Mononuclear cell (primary cell): ENCODE data around the gene RASA4B. TPM values are rescaled to one million over a fixed set of nuclear protein-coding genes. Genes with fewer than 3 reads are reported as not detected.
"Not testable (repeated sequence)": the region's sequence is repeated elsewhere in the genome, so short reads cannot be mapped to it uniquely, and the experiment has no call there.

Source experiments
- H3K27me3 ChIP-seq: 2 replicates; pipeline ENCODE4 v1.6.0; 2011; ENCODE audit warnings: low read length, control low read depth; ENCODE audit not compliant: insufficient read depth
- H3K4me1 ChIP-seq: 2 replicates; pipeline ENCODE4 v1.5.1; 2011; ENCODE audit warnings: mild to moderate bottlenecking, low read length, control low read depth; ENCODE audit not compliant: insufficient read depth
- H3K4me3 ChIP-seq: 2 replicates; pipeline ENCODE4 v1.5.1; 2011; ENCODE audit warnings: mild to moderate bottlenecking, low read length, moderate library complexity
- H3K9me3 ChIP-seq: 2 replicates; pipeline ENCODE4 v1.5.1; 2011; ENCODE audit warnings: low read depth, mild to moderate bottlenecking, control low read depth, low read length
- total RNA-seq: library from RNA; depleted of rRNA; stranded (reverse); fragments of >200 nt; gene quantifications from one replicate; pipeline ENCODE4 v1.2.3, GENCODE V29; 2012

Gene RASA4B
- total RNA-seq, 1 donor = 9.3 TPM

DNA sequence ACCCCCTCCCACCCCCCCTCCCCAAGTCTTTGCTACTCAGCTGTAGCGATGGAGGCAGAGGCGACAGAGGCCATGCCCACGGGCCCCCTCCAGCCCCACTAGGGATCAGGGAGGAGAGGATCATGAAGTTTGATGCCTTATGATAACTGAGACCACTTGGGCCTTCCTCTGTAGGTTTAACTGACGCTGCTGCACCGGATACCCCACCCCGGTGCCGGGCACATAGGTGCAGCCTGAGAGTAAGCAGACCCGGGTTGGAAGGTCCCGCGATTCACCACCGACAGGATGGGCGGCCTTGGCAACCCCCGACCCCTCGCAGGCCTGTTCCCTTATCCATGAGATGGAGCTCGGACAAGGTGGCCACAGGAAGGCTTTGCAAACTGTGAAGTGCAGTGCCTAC lies 23.6 kb downstream of the RASA4B start:
- peak overlapping the region; percentile 22 for H3K4me3 ChIP-seq
- H3K4me1 ChIP-seq, H3K27me3 ChIP-seq, H3K9me3 ChIP-seq: not testable (repeated sequence)

DNA sequence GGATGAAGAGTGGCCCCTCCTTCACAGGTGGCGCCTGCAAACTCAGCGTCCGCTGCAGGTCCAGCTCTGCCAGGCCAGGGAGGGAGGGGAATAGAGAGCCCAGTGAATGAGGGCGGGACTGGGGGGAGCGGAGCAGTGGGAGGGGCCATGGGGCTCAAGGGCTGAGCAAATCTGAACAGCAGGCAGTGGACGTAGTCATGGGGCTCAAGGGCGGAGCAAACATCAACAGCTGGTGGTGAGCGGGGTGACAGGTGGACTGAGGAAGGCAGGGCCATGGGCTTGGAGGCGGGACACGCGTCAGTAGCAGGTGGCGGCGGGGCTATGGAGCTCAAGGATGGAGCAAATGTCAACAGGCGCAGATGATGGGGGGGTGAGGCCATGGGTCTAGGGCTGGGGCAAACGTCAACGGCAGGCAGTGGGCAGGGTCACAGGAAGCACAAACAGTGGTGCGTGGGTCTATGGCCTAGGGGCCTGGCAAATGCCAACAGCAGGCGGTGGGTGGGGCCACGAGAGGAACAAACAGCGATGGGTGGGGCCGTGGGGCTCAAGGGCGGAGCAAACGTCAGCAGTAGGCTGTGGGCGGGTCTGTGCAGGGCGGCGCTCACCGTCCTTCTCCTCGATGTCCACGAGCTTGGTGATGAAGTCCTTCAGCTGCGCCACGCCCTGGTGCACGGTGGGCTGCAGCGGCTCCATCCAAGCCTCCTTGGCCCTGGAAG lies 24.2 kb downstream of the RASA4B start:
- H3K4me3 ChIP-seq, H3K27me3 ChIP-seq, H3K9me3 ChIP-seq, H3K4me1 ChIP-seq: not testable (repeated sequence)

DNA sequence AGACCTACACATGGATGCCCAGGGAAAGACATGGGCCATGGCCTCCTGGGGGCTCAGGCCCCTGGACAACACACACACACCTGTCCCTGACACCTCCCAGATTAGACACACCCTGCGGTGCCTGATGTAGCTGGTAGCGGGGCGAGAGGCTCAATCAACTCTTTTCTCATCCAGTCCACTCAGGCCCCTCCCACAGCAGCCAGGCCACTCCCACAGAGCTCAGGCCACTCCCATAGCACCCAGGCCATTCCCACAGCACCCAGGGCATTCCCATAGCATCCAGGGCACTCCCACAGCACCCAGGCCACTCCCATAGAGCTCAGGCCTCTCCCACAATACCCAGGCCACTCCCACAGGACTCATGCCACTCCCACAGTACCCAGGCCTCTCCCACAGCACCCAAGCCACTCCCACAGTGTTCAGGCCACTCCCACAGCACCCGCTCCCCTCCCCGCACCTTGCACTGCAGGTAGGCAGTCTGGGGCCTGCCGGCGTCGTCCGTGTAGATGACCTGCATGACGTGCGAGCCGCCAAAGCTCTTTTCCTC lies 27.0 kb downstream of the RASA4B start:
- H3K4me1 ChIP-seq, H3K9me3 ChIP-seq, H3K4me3 ChIP-seq, H3K27me3 ChIP-seq: not testable (repeated sequence)

DNA sequence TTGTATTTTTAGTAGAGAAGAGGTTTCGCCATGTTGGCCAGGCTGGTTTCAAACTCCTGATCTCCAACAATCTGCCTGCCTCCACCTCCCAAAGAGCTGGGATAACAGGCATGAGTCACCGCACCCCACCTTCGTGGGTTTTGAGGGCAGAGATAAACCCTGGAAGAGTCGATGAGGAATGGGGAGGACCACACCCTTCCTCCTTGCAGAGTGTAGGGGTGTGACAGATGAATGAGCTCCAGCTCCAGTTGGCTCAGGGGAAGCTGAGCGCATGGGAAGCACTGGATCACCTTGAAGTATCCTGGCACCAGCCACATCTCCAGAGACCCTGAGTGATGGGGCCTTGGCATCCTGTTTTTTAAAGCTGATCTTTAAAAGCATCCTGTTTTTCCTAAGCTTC lies 33.3 kb downstream of the RASA4B start:
- H3K4me1 ChIP-seq, H3K4me3 ChIP-seq, H3K27me3 ChIP-seq, H3K9me3 ChIP-seq: not testable (repeated sequence)

DNA sequence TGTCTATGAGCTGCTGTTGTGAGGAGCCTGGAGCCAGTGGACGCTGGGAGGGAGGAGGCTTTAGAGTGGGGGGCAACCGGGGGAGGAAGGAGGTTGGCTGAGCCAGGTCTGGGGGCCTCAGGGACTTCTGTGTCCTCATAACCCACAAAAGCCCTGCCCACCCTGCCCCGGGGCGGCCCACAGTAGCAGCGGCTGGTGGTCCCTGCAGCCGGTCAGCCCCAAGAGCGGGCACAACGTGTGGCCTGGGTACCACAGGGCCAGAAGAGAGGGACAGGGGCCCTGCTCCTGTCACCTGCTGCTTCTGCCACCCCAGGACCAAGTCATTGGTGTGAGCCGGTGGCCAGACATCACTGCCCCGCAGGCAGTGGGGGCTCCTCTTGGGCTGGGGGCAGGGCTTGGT lies 35.6 kb downstream of the RASA4B start:
- not testable (repeated sequence) for H3K4me3 ChIP-seq, H3K4me1 ChIP-seq, H3K27me3 ChIP-seq, H3K9me3 ChIP-seq

DNA sequence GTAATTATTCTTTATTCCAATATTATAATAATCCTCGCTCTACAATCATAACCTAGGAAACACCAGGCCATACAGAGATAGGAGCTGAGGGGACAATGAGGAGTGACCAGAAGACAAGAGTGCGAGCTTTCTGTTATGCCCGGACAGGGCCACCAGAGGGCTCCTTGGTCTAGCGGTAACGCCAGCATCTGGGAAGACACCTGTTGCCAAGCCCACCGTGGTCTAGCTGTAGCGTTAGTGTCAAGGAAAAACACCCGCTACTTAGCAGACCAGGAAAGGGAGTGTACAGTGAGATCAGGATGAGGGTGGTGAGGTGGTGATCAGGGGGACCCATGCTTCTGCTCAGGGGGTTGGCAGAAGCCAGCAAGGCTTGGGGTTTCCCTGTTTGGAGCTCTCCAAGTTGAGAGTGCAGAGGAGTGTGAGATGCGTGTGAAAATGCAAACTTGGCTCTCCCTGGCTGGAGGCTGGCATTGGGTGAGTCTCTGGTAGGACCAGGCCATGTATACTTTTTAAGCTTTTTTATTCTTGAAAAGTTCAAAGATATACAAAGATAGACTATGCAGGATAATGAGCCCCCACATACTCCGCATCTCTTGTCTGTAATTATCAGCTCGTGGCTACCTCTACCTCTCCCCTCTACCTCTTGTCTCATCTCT lies 37.5 kb downstream of the RASA4B start:
- not testable (repeated sequence) for H3K9me3 ChIP-seq, H3K4me3 ChIP-seq, H3K27me3 ChIP-seq, H3K4me1 ChIP-seq

DNA sequence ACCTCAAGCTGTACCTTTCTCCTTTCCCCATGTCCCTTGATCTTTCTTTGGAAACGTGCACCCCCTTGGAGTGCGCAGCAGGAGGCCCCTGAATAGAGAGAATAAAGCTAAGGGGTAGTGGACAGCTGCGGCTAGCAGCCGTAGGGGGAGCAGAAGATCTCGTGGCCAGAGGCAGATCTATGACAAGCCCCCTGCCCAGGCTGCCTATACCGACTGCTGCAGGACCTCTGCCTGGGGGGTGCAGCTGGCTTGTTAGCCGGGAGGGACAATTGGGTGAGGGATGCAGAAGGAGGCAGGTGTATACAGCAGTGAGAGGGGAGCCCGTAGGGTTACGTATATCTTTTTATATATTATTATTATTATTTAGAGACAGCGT lies 38.4 kb downstream of the RASA4B start:
- not testable (repeated sequence) for H3K9me3 ChIP-seq, H3K4me1 ChIP-seq, H3K4me3 ChIP-seq, H3K27me3 ChIP-seq

DNA sequence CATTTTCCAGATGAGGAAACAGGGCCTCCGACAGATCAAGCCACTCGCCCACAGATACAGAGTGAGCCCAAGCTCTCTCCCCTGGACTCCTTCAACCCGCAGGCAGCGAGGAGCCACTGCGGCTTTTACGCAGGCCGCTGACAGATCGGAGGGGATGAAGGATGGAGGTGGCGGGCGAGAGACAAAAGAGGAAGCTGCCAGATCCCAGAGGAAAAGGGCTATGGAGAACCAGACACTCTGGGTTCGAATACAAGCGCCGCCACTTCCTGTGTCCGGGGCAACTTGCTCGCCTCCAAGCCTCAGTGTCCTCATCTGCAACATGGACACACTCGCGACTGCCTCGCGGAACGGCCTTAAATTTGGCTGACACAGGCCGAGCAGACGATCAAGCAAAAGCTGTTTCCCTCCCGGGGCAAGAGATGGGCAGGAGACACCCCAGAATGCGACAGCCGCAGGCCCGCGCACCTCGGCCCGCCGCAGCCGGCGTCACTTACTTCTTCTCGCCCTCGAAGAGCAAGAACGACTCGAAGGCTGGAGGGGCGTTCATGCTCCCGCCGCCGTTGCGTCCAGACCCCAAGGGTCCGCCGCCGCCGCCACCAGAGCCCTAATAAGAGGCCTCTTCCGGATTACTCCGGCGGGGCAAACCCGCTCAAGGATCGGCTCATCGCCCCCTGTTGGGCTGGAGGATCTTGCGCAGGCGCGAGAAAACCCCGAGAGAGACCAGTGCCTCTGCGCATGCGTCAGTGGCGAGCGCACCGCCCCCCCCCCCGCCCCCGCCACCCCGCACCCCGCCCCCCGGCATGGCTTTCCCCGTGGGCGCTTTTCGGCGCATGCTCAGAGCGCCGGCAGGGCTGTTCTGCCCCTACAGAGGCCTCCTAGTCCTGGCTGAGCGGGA lies 39.0 kb downstream of the RASA4B start, which contains the start of gene POLR2J:
TSS of gene POLR2J (minus strand) at position 609 of the 895 bp plus-strand sequence. CDS start at position 547, 62 bp downstream.
- peak within 1 kb of the TSS; percentile 36 for H3K4me3 ChIP-seq

DNA sequence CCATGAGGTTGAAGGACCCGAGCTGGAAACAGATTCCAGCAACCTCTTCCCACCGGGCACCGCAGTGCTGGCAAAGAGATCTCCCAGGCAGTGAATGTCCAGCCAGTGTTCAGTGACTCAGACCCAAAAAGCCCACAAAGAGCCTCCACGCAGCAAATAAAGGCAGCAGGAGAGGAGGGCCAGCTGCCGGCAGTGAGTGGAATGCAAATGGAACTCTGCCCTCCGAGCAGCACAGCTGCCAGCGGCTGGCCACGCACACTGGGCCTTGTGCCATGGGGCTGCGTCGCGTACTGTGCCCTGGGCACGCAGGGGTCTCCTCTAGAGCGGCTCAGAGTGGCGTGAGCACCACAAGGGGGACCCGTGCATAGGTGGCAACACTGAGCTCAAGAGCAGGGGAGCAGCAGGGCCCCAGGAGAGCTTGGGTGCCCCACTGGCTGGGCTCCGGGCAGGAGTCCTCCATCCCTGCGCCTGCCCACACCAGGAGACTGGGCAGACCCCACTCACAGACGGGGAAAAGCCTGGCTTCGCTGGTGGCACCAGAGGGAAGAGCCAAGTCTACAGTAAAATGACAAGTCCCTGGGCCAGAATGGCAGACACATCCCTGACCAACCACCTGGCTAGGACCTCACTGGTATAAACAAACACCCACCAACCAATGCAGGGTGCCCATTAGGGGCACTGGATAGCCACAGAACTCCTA lies 42.7 kb downstream of the RASA4B start:
- not testable (repeated sequence) for H3K9me3 ChIP-seq, H3K27me3 ChIP-seq, H3K4me1 ChIP-seq, H3K4me3 ChIP-seq

More for the DNA sequence above, 39.0 kb downstream of the RASA4B start, which contains the start of gene POLR2J:
- H3K27me3 ChIP-seq, H3K9me3 ChIP-seq, H3K4me1 ChIP-seq: not testable (repeated sequence)

DNA sequence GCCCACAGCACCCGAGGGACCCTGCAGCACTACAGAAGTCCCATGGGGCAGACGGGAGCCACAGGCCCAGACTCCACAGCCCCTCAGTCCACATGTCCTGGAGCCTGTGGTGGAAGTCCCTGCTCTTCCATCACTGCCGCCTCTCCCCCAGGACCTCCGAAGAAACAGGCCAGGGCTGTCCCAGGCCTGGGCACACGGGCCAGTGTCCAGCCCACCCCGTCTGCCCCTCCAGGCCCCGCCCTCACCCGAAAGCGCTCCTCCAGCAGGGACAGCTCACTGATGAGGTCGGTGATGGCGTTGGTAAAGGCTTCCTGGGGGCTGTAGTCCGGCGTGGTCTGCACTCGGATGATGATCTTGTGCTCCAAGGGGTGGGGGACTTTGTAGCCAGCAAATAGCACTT lies 43.5 kb downstream of the RASA4B start:
- H3K4me3 ChIP-seq, H3K27me3 ChIP-seq, H3K9me3 ChIP-seq, H3K4me1 ChIP-seq: not testable (repeated sequence)

DNA sequence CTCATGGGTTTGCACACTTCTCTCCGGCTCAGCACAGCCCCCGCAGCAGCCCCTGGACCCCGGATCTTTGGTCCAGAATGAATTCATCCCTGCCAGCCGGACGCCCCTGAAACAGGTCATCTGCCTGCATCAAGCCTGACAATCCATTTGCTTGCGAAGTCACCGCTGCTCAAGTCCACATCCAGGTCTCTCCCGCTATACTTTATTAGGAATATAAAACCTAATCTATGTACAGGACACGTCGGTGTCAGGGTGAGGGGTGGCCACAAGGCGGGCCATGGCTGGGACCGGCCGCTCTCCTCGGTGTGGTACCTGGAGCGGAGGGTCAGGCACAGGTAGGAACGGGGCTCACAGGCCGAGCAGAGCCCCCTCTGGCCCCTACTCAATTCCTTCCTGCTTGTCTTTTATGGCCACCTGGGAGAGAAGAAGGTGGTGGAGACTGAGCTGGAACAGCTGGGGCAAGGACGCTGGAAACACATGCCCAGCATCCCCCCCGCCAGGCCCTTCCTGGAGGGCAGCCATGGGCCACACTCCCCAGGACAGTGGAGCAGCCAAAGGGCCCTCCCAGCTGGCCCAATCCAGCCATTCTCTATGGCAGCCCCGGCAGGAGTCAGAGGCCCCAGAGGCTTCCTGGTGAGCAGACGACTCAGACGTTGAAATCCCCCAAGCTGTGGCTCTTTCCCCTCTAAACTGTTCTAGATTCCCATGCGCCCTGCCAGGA lies 44.1 kb downstream of the RASA4B start:
- Histone ChIP-seq H3K4me3 (no peak overlapping the region), H3K4me1 (no peaks in the 10 kb centered on the region), H3K27me3 (no peaks in the 10 kb centered on the region), H3K9me3 (no peaks in the 10 kb centered on the region)

DNA sequence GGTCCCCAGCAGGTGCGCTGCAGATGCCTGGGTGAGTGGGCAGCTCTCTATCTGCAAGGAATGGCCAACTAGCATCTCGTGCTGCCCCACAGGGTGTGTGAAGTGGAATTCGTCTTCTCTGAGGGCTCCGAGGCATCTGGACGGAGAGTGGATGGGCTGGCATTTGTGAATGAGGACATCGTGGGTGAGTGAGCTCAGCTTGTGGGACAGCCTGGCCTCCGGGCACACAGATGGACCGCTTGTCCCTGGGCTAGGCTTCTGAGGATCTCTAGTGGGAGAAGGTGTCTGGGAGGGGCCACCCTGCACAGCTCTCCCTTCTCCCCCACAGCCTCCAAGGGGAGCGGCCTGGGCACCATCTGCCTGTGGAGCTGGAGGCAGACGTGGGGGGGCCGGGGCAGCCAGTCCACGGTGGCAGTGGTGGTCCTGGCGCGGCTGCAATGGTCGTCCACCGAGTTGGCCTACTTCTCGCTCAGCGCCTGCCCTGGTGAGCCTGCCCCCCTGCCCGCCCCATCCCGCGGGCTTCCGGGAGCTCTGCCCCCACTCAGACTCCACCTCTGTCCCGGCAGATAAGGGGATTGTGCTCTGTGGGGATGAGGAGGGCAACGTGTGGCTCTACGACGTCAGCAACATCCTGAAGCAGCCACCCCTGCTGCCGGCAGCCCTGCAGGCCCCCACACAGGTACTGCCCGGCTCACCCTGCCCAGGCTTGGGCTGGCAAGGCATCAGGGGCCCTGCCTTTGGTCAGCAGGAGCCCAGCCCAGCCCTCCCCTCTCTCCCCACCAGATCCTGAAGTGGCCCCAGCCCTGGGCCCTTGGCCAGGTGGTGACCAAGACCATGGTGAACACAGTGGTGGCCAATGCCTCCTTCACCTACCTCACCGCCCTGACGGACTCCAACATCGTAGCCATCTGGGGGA lies 45.2 kb downstream of the RASA4B start:
- Histone ChIP-seq H3K4me1 (no peaks in the 10 kb centered on the region), H3K4me3 (no peak overlapping the region), H3K27me3 (no peaks in the 10 kb centered on the region), H3K9me3 (no peaks in the 10 kb centered on the region)

DNA sequence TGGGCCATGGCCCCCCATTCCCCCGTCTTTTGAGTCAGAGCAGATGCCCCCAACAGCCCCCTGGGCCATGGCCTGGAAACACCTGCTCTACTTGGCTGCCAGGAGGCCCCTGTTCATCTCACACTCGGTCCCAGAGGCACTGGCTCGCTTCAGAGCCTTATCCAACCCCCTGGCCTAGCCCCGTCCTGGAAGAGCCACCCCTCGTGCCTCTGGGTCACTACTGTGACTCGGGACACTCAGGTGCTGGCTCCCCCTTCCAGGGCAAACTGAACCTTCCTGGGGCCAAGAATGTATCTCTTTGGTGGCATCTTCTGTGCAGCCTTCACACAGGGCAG lies 45.8 kb downstream of the RASA4B start:
- H3K27me3 ChIP-seq = no peaks in the 10 kb centered on the region
- H3K4me3 ChIP-seq = no peak overlapping the region
- H3K9me3 ChIP-seq = no peaks in the 10 kb centered on the region
- no peaks in the 10 kb centered on the region for H3K4me1 ChIP-seq
